ENCODE results near the gene IKZF4.

Gene IKZF4

GRCh38 chr12:56084958-56085543 is 64.2 kb downstream of the IKZF4 start:
- FAIRE-seq, result no peak

GRCh38 chr12:56086096-56086495 is 65.3 kb downstream of the IKZF4 start:
- no peak for FAIRE-seq

- no peak for FAIRE-seq
These were observed 65.8 kb downstream of the IKZF4 start for GRCh38 chr12:56086608-56087007.

- FAIRE-seq, result no peak
These were observed 66.4 kb downstream of the IKZF4 start for GRCh38 chr12:56087220-56087619.

Measured in islet of Langerhans (tissue), 1 donor.